ENCODE results near the gene SLC25A12.

GRCh38 chr2:171836146-171836910 lies 57.7 kb downstream of the SLC25A12 start:
- no peak for TF ChIP-seq GATA3 (IDR thresholded peaks at IDR 0.05; ENCODE audit: low read depth, low read length)
- no peak for TF ChIP-seq GATA2 (IDR thresholded peaks at IDR 0.05; ENCODE audit: low read depth, low read length)
